Measurements from ENCODE around the gene RFXAP. TPM values are rescaled to one million over a fixed set of nuclear protein-coding genes. Genes with fewer than 3 reads are reported as not detected.

RFXAP gene
- polyA plus RNA-seq, 3 donors: 1.1 to 3.3 (median 1.8) TPM

DNA sequence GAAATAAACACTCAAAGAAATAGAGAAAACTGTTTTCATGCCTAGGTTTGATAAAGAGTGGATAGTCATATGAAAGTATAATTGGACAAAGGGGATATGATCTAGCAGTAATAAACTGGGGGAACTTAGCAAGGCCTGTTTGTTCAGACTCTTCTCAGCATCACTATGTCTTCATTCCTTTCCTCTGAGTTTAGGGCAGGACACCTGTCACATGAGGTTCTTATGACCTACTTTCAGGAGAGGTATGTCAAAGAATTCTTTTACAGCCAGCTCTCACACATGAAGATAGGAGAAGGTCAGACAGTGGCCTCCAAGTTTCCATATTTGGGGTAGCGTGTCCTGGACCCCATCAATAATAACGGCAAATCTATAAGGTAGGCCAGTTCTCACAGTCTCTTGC, 11.4 kb upstream of the RFXAP start:
- peaks cover 9% of the 10 kb centered on the region for H3K4me1 Mint-ChIP-seq
- H3K36me3 Mint-ChIP-seq: no peaks in the 10 kb centered on the region
- H3K27ac Mint-ChIP-seq: no peak overlapping the region
- H3K36me3 ChIP-seq (replicated peaks in 1 of 2; ENCODE audit: control insufficient read depth in 1 of 2, insufficient read depth in 2 of 2, low read length in 2 of 2): no peaks in the 10 kb centered on the region
- no peak overlapping the region for H3K4me2 ChIP-seq (replicated peaks; ENCODE audit: extremely low read depth, low read length, poor library complexity, severe bottlenecking)
- TF ChIP-seq, protein P1, sequence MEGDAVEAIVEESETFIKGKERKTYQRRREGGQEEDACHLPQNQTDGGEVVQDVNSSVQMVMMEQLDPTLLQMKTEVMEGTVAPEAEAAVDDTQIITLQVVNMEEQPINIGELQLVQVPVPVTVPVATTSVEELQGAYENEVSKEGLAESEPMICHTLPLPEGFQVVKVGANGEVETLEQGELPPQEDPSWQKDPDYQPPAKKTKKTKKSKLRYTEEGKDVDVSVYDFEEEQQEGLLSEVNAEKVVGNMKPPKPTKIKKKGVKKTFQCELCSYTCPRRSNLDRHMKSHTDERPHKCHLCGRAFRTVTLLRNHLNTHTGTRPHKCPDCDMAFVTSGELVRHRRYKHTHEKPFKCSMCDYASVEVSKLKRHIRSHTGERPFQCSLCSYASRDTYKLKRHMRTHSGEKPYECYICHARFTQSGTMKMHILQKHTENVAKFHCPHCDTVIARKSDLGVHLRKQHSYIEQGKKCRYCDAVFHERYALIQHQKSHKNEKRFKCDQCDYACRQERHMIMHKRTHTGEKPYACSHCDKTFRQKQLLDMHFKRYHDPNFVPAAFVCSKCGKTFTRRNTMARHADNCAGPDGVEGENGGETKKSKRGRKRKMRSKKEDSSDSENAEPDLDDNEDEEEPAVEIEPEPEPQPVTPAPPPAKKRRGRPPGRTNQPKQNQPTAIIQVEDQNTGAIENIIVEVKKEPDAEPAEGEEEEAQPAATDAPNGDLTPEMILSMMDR (IDR thresholded peaks at IDR 0.05): no peak
- no peak for DNase-seq
- WGBS (ENCODE audit: insufficient coverage): 100% methylated on average over 2 of the region's 2 CpGs
- no peaks in the 10 kb centered on the region for H3K9me3 Mint-ChIP-seq
- H3K9me3 ChIP-seq (replicated peaks in 1 of 2; ENCODE audit: control insufficient read depth in 1 of 2, insufficient read depth in 1 of 2, low read length in 2 of 2): no peaks in the 10 kb centered on the region
- no peak overlapping the region for H3K27ac ChIP-seq (ENCODE audit: low read depth in 1 of 2, low read length in 2 of 2)
- no peaks in the 10 kb centered on the region for H4K20me1 ChIP-seq (ENCODE audit: insufficient read depth, low read length)
- intact Hi-C loops (cut with micrococcal nuclease): no loop called here
- H3K27me3 Mint-ChIP-seq (ENCODE audit: low read depth in 3 of 3): peaks cover 0 to 4% (median 1%) of the 10 kb centered on the region in 3 donors
- no peak overlapping the region for H3K4me3 Mint-ChIP-seq
- no peaks in the 10 kb centered on the region for H3K4me1 ChIP-seq (ENCODE audit: control insufficient read depth in 1 of 2, insufficient read depth in 2 of 2, low read length in 2 of 2)
- no peak overlapping the region for H3K4me3 ChIP-seq (replicated peaks in 1 of 3; ENCODE audit: low read depth in 2 of 3, low read length in 3 of 3)
- no peak overlapping the region for H2AFZ ChIP-seq (ENCODE audit: insufficient read depth, low read depth, low read length, poor library complexity, severe bottlenecking)
- H3K79me2 ChIP-seq (ENCODE audit: insufficient read depth, low read length): no peaks in the 10 kb centered on the region
- no peaks in the 10 kb centered on the region for H3K27me3 ChIP-seq (ENCODE audit: control insufficient read depth in 2 of 2, insufficient read depth in 2 of 2, low read length in 2 of 2)
- no peak overlapping the region for H3K9ac ChIP-seq (ENCODE audit: insufficient read depth, low read length, poor library complexity, severe bottlenecking)

DNA sequence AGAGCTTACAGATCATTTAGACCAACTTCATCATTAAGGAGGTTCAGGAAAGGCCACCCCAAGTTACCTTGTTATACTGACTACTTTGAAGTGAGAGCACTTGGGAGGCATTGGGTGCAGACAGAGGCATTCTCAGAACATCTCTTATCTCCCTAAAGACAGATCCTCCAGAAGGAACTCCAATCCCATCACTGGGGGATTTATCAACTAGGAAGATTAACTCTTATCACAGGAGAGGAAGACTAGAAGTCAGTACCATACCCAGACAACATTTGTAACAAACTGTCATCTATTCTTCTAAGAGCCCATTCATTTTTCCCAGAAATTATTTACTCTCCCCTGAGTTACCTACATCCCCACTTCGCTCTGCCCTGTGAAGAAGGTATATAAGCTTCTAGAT, 5.8 kb upstream of the RFXAP start:
- Histone ChIP-seq H3K4me2 (replicated peaks; ENCODE audit: extremely low read depth, low read length, poor library complexity, severe bottlenecking) (no peak overlapping the region), H3K27ac (ENCODE audit: low read depth in 1 of 2, low read length in 2 of 2) (no peak overlapping the region), H3K9me3 (replicated peaks in 1 of 2; ENCODE audit: control insufficient read depth in 1 of 2, insufficient read depth in 1 of 2, low read length in 2 of 2) (no peaks in the 10 kb centered on the region), H3K4me3 (replicated peaks in 1 of 3; ENCODE audit: low read depth in 2 of 3, low read length in 3 of 3) (no peak overlapping the region), H3K79me2 (ENCODE audit: insufficient read depth, low read length) (no peaks in the 10 kb centered on the region), H4K20me1 (ENCODE audit: insufficient read depth, low read length) (no peaks in the 10 kb centered on the region), H3K9ac (ENCODE audit: insufficient read depth, low read length, poor library complexity, severe bottlenecking) (no peak overlapping the region), H3K36me3 (replicated peaks in 1 of 2; ENCODE audit: control insufficient read depth in 1 of 2, insufficient read depth in 2 of 2, low read length in 2 of 2) (no peaks in the 10 kb centered on the region), H3K27me3 (ENCODE audit: control insufficient read depth in 2 of 2, insufficient read depth in 2 of 2, low read length in 2 of 2) (no peaks in the 10 kb centered on the region), H3K4me1 (ENCODE audit: control insufficient read depth in 1 of 2, insufficient read depth in 2 of 2, low read length in 2 of 2) (peaks cover 0 to 7% of the 10 kb centered on the region in 2 donors), H2AFZ (ENCODE audit: insufficient read depth, low read depth, low read length, poor library complexity, severe bottlenecking) (no peak overlapping the region)
- intact Hi-C loops (cut with micrococcal nuclease): no loop called here
- no peak for DNase-seq
- no peak overlapping the region for H3K4me3 Mint-ChIP-seq
- no peaks in the 10 kb centered on the region for H3K9me3 Mint-ChIP-seq
- peaks cover 9% of the 10 kb centered on the region for H3K4me1 Mint-ChIP-seq
- WGBS (ENCODE audit: insufficient coverage): no CpG with 5 or more reads among the region's 1 CpG
- H3K27me3 Mint-ChIP-seq (ENCODE audit: low read depth in 3 of 3): peaks cover 0 to 3% (median 2%) of the 10 kb centered on the region in 3 donors
- TF ChIP-seq, protein P1 (IDR thresholded peaks at IDR 0.05): no peak
- H3K36me3 Mint-ChIP-seq: no peaks in the 10 kb centered on the region
- no peak overlapping the region for H3K27ac Mint-ChIP-seq
